Gastrocnemius medialis (tissue), 4 donors: Measurements from ENCODE around the gene DCHS1.

Experiments used
- POLR2A ChIP-seq, 2 donors: fragments of 450-650 bp; IDR thresholded peaks; one replicate each; pipeline ENCODE4 v1.6.1; 2017; ENCODE audit warnings: antibody characterized with exemption in 2 of 2, mild to moderate bottlenecking in 2 of 2, moderate library complexity in 2 of 2
- TF ChIP-seq, protein P1 (sequence below), 5 experiments: fragments of 450-650 bp in 3 of 5; fragments of 200-600 bp in 2 of 5; sonication (generic) in 2 of 5; IDR thresholded peaks in 4 of 5; conservative IDR thresholded peaks in 1 of 5; 1 replicate in 4 of 5; 2 replicates in 1 of 5; pipeline ENCODE4 v1.5.1; 2016 to 2019; ENCODE audit warnings: antibody characterized with exemption in 5 of 5, mild to moderate bottlenecking in 3 of 5, moderate library complexity in 3 of 5

DNA sequence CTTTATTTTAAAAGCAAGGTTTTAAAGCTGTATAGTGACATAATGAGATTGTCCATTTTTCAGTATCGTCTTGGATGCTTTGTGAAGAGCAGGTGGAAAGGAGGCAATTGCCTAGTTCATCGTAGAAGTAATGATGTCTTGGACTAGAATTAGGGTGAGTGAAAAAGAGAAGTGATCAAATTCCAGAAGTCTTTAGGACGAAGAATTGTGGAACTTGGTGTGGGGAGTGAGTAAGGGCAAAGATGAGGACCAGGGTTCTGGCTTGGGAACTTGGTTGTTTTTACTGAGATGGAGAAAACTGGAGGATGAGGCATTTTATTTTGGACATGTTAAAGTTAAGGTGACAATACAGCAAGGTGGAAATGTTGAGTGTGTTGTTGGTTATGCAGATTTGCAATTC is 50.8 kb downstream of the DCHS1 start:
- TF ChIP-seq, protein P1, sequence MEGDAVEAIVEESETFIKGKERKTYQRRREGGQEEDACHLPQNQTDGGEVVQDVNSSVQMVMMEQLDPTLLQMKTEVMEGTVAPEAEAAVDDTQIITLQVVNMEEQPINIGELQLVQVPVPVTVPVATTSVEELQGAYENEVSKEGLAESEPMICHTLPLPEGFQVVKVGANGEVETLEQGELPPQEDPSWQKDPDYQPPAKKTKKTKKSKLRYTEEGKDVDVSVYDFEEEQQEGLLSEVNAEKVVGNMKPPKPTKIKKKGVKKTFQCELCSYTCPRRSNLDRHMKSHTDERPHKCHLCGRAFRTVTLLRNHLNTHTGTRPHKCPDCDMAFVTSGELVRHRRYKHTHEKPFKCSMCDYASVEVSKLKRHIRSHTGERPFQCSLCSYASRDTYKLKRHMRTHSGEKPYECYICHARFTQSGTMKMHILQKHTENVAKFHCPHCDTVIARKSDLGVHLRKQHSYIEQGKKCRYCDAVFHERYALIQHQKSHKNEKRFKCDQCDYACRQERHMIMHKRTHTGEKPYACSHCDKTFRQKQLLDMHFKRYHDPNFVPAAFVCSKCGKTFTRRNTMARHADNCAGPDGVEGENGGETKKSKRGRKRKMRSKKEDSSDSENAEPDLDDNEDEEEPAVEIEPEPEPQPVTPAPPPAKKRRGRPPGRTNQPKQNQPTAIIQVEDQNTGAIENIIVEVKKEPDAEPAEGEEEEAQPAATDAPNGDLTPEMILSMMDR (IDR thresholded peaks at IDR 0.05 in 4 of 5, conservative IDR thresholded peaks at IDR 0.05 in 1 of 5), result no peak
- TF ChIP-seq POLR2A (IDR thresholded peaks at IDR 0.05), result no peak
